Neural progenitor cell (in vitro differentiated cells): Measurements from ENCODE around the gene ZNF622.

Source experiments
- EZH2 ChIP-seq: fragments of 200-600 bp; sonication (generic); IDR thresholded peaks from 2 replicates; pipeline ENCODE4 v1.6.1; 2017; ENCODE audit warnings: antibody characterized with exemption, mild to moderate bottlenecking, moderate library complexity
- EZH2phosphoT487 ChIP-seq: fragments of 200-600 bp; sonication (generic); IDR thresholded peaks from 2 replicates; pipeline ENCODE4 v1.6.1; 2017; ENCODE audit warnings: antibody characterized with exemption
- TF ChIP-seq, protein P1 (sequence below): fragments of 200-600 bp; sonication (generic); IDR thresholded peaks from 2 replicates; pipeline ENCODE4 v1.5.1; 2017; ENCODE audit warnings: antibody characterized with exemption, mild to moderate bottlenecking

DNA sequence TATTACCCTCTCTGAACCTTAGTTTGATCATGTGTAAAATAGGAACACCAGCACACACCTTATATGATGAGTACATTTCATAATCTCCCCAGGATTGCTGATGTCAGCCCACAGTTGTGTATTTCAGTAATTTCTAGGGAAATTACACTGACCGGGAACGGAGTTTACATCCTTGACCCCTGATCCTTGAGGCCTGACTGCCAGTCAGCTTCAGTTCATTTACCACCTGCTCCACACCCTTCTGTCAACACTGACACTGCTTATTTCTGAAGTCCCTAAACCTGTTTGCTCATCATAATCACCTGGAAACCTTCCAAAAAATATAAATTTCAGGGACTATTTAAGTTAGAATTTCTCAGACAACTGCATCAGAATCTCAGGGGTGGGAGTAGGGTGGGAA, 55.3 kb downstream of the ZNF622 start:
- TF ChIP-seq, protein P1, sequence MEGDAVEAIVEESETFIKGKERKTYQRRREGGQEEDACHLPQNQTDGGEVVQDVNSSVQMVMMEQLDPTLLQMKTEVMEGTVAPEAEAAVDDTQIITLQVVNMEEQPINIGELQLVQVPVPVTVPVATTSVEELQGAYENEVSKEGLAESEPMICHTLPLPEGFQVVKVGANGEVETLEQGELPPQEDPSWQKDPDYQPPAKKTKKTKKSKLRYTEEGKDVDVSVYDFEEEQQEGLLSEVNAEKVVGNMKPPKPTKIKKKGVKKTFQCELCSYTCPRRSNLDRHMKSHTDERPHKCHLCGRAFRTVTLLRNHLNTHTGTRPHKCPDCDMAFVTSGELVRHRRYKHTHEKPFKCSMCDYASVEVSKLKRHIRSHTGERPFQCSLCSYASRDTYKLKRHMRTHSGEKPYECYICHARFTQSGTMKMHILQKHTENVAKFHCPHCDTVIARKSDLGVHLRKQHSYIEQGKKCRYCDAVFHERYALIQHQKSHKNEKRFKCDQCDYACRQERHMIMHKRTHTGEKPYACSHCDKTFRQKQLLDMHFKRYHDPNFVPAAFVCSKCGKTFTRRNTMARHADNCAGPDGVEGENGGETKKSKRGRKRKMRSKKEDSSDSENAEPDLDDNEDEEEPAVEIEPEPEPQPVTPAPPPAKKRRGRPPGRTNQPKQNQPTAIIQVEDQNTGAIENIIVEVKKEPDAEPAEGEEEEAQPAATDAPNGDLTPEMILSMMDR: no peak
- TF ChIP-seq EZH2 (no peak), EZH2phosphoT487 (no peak)
